ENCODE results near the gene RMI1.

GRCh38 chr9:83978992-83979811, 1.4 kb upstream of the RMI1 start:
- TF ChIP-seq CTCF (tag by site-specific recombination; IDR thresholded peaks at IDR 0.05) (no peak), YY1 (tag by site-specific recombination; IDR thresholded peaks at IDR 0.05) (no peak; the same call in none of the 2 replicates), ZNF133 (tag by site-specific recombination; IDR thresholded peaks at IDR 0.05) (no peak), ZBTB48 (tag by site-specific recombination; IDR thresholded peaks at IDR 0.05) (no peak), ZNF121 (tag by site-specific recombination; IDR thresholded peaks at IDR 0.05) (no peak), ZNF561 (tag by site-specific recombination; IDR thresholded peaks at IDR 0.05; ENCODE audit: borderline replicate concordance) (no peak), MZF1 (tag by site-specific recombination; IDR thresholded peaks at IDR 0.05; ENCODE audit: borderline replicate concordance) (no peak), PBX3 (CRISPR knock-in tag; IDR thresholded peaks at IDR 0.05) (no peak), ZNF558 (tag by site-specific recombination; IDR thresholded peaks at IDR 0.05) (no peak)

All from HEK293 (cell line).